Activated T-cell treated with anti-CD3 and anti-CD28 coated beads, Interleukin-2, amount 50 U/mL, for 1 hour (primary cell): ENCODE results near the gene PPP1CC.

Experiments used
- DNase-seq: peaks from one replicate; pipeline ENCODE4 v3.0.0-alpha.2; 2020

Gene PPP1CC

DNA sequence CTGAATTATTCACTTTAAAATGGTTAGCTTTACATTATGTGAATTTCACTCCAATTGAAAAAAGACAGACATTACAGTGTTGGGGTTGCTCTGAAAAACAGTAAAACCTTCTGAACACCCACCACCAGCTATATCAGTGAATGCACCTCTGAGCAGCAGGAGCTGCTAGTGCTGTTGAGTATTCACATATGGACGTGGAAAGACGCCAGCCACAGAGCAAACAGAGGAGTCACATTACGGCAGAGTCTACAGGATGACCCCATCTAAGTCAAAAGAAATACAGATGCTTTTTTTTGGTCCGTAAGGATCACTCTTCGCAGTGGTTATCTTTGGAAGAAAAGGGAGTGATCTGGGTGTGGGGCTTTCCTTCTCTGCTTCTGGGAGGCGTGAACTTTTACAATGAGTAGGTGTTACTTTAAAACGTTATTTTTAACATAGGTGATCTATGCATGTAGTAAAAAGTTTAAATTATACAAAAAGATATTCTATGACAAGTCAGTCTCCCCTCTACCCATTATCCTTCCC, 58.3 kb downstream of the PPP1CC start:
- no peak for DNase-seq

DNA sequence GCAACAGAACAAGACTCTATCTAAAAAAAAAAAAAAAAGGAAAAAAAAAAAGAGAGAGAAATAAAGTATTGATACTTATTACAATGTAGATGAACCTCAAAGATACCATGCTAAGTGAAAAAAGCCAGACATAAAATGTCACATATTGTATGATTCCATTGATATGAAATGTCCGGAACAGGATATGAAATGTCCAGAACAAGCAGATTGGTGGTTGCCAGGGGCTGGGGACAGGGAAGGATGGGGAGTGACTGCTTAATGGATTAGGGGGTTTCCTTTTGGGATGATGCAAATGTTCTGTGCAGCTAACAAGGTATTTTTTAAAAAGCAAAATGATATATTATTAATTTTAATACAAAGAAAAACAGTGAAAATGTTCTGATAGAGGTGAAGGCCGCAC, 58.8 kb downstream of the PPP1CC start:
- DNase-seq, result no peak

DNA sequence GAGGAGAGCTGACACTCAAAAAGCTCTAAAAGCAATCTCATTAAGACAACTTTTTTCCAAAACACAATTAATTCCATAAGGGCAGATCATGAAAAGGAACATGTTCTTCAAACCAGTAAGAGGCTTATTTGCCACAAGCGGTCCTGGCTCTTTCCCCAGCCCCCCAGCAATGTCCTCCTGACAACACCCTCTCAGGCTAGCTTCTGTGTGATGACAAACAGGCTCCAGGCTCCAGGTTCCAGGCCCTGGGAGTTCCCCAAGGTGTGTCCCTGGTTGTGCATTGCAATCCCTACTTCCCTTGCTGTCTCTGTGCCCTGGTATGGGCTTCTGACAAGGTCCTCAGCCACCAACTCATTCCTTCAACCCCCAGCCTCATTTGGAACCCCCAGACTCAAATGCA, 62.7 kb downstream of the PPP1CC start:
- no peak for DNase-seq

DNA sequence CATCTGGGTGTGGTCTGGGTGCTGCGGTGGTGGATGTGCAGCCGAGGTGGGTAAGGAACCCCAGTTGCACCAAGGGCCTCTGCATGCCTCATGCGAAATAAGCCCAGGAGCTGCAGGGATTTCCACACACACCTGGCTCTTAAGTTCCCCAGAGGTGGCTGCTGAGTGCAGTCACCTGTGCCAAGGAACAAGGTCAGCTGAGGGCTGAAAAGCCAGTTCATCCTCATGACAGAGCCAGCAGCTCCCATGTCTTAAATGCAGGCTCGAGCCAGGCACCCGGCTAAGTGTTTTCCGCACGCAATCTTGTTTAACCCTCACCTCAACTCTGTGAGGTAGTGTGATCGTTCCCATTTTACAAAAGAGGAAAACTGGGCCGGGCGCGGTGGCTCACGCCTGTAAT, 63.5 kb downstream of the PPP1CC start:
- no peak for DNase-seq

DNA sequence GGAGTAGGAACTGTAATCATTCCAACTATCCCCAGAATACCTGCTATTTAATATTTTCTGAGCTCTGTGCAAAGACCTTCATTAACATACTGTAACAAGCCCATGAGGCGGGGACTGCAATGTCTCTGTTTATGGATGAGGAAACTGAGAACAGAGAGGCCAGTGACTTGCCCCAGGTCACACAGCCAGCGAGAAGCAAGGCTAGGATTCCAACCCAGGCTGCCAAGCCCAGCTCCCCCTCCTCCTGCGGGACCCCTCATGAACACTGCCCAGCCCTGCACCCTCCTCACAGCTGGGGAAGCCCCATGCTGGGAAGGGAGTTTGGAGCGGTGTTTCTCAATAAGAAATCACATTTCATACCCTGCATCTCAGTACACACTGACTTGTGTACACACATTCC, 64.7 kb downstream of the PPP1CC start:
- no peak for DNase-seq

DNA sequence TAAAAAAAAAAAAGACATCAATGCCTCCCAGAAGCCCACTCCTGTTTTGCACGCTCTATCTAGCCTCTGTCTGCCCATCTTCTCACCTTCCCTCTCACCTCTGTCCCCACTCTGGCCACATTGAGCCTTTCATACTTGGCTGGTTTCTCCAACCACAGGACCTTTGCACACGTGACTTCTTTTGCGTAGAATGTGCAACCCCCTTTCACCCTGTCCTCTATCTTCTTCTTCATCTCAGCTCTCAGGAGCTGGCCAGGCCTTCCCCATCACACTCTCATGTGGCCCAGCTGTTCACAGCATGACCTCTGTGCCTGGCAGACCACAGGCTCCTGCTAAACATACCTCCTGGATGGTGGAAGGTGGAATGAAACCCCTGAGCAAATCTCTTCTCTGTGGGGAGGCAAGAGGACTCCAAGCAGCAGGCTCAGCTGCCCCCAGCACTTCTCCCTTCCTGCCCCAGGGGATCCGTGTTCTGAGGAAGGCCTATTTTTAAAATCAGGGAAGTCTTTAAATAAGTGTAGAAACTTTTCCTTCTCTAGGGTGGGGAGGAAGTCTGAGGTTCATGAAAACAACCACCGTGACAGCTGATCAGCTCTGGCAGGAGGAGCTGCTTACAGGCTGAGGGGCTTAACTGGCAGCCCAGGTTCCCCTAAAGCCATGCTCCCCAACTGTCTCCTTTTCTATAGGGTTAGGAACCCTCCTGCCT, 65.3 kb downstream of the PPP1CC start:
- DNase-seq, result no peak

DNA sequence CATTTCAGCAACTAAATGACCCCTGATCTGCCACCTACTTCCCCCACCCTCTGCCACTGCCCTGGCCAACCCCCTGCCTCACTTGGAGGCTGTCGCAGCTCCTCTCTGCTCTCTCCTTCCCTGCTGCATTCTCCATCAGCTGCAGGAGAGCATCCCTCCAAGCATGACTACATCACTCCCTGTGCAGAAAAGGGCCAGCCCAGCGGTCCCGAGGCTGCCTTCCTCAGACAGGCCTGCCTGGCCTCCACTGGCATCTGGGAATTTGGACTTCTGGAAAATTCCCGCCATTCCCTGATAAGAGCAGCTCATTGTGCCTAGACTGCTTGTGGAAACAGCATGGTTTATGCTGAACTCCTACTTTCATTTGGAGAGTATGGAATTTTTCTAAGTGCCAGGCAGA, 66.5 kb downstream of the PPP1CC start:
- no peak for DNase-seq

DNA sequence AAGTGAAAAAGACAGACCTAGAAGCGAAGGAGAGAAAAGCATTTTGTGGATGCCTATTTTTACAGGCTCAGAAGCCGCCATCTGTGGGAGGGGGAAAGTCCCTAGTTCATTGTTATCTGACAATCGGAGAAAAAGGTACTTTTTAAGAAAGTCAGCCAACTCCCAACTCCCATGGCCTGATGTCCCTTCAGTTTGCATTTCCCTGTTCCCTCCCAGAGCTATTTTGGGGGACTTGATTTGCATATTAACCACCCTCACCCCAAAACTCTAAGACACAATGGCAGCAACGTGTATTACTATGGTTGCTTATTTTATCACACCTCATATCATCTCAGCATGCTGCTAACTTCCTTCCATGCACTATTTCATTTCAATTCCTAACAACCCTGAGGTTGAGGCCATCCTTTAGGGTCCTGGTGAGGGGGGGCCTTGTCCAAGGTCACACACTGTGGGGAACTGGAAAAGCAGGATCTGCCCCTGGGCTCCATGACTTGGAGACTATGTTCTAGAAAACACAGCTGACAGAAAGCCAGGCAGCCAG, 72.5 kb downstream of the PPP1CC start:
- DNase-seq, result no peak
